ENCODE data around the gene AGFG2.

- no peak for TF ChIP-seq GLIS3 (CRISPR knock-in tag; IDR thresholded peaks at IDR 0.05)
- TF ChIP-seq CSDC2 (CRISPR knock-in tag; IDR thresholded peaks at IDR 0.05): no peak
- no peak for TF ChIP-seq ZNF70 (CRISPR knock-in tag; IDR thresholded peaks at IDR 0.05)
- no peak for TF ChIP-seq ZFP30 (CRISPR knock-in tag; IDR thresholded peaks at IDR 0.05)
- no peak for TF ChIP-seq BACH2 (CRISPR knock-in tag; IDR thresholded peaks at IDR 0.05; ENCODE audit: borderline replicate concordance)
- TF ChIP-seq PATZ1 (CRISPR knock-in tag; IDR thresholded peaks at IDR 0.05; ENCODE audit: borderline replicate concordance): no peak
- TF ChIP-seq ESRRG (CRISPR knock-in tag; IDR thresholded peaks at IDR 0.05): no peak
- no peak for TF ChIP-seq ARNTL (CRISPR knock-in tag; IDR thresholded peaks at IDR 0.05; ENCODE audit: borderline replicate concordance, low read depth)
- no peak for TF ChIP-seq CSRNP3 (CRISPR knock-in tag; IDR thresholded peaks at IDR 0.05)
- no peak for TF ChIP-seq ZFP3 (CRISPR knock-in tag; IDR thresholded peaks at IDR 0.05)
- no peak for TF ChIP-seq SNAI2 (CRISPR knock-in tag; IDR thresholded peaks at IDR 0.05)
- no peak for TF ChIP-seq PPARA (CRISPR knock-in tag; IDR thresholded peaks at IDR 0.05; ENCODE audit: borderline replicate concordance)
- TF ChIP-seq TSHZ2 (CRISPR knock-in tag; IDR thresholded peaks at IDR 0.05): no peak
These were observed 42.5 kb upstream of the AGFG2 start for GRCh38 chr7:100496509-100496908.

Measured in SK-N-SH treated with all-trans-retinoic acid at 6 μM for 48 hours (cell line).